Astrocyte of the spinal cord (primary cell): Measurements from ENCODE around the gene ZAP70.
A peak's percentile ranks its signal among the peaks of the same experiment; 100 is the strongest.

ENCODE experiments used
- DNase-seq: peaks from one replicate; pipeline ENCODE4 v3.0.0; 2011; ENCODE audit warnings: low read depth, low spot score
- H3K4me3 ChIP-seq: 2 replicates; pipeline ENCODE4 v1.5.1; 2011; ENCODE audit warnings: low read depth, mild to moderate bottlenecking, low read length, moderate library complexity
- CTCF ChIP-seq: IDR thresholded peaks from 2 replicates; pipeline ENCODE4 v1.5.1; 2012; ENCODE audit warnings: low read depth, mild to moderate bottlenecking, low read length, inconsistent platforms
- in situ Hi-C: cut with HindIII; loops from 2 replicates; pipeline ENCODE4 v1.10.0; 2017; ENCODE audit warnings: low sequenced_read_pairs

ZAP70 gene

GRCh38 chr2:97769711-97770110 is 56.3 kb downstream of the ZAP70 start:
- TF ChIP-seq CTCF, result no peak
- in situ Hi-C loops, result no loop called here
- H3K4me3 ChIP-seq, result no peak overlapping the region
- DNase-seq, result no peak

- TF ChIP-seq CTCF, result no peak
- in situ Hi-C loops, result no loop called here
- H3K4me3 ChIP-seq, result no peak overlapping the region
- DNase-seq, result no peak
Measured at GRCh38 chr2:97770445-97770844, 57.1 kb downstream of the ZAP70 start.

GRCh38 chr2:97774425-97774824 is 61.0 kb downstream of the ZAP70 start:
- peak; percentile 52 for TF ChIP-seq CTCF
- DNase-seq, result no peak
- in situ Hi-C loops, result no loop called here
- no peak overlapping the region for H3K4me3 ChIP-seq

- no peak for DNase-seq
- no peak for TF ChIP-seq CTCF
Measured at GRCh38 chr2:97775074-97775473, 61.7 kb downstream of the ZAP70 start.

GRCh38 chr2:97779141-97779540 is 65.8 kb downstream of the ZAP70 start:
- no peak for TF ChIP-seq CTCF
- DNase-seq, result no peak
- in situ Hi-C loops, result no loop called here
- no peak overlapping the region for H3K4me3 ChIP-seq

More at GRCh38 chr2:97775074-97775473, 61.7 kb downstream of the ZAP70 start:
- in situ Hi-C loops, result no loop called here
- no peak overlapping the region for H3K4me3 ChIP-seq

- no peak for TF ChIP-seq CTCF
- DNase-seq, result no peak
- H3K4me3 ChIP-seq, result no peak overlapping the region
- in situ Hi-C loops, result no loop called here
Measured at GRCh38 chr2:97781981-97782380, 68.6 kb downstream of the ZAP70 start.

- DNase-seq, result no peak
- H3K4me3 ChIP-seq, result no peak overlapping the region
- TF ChIP-seq CTCF, result no peak
- in situ Hi-C loops, result no loop called here
Measured at GRCh38 chr2:97784953-97785352, 71.6 kb downstream of the ZAP70 start.
